Gastrocnemius medialis (tissue), 4 donors: ENCODE data around the gene WDCP.

Experiments
- POLR2A ChIP-seq, 2 donors: fragments of 450-650 bp; IDR thresholded peaks; one replicate each; pipeline ENCODE4 v1.6.1; 2017; ENCODE audit warnings: antibody characterized with exemption in 2 of 2, mild to moderate bottlenecking in 2 of 2, moderate library complexity in 2 of 2
- TF ChIP-seq, protein P1 (sequence below), 5 experiments: fragments of 450-650 bp in 3 of 5; fragments of 200-600 bp in 2 of 5; sonication (generic) in 2 of 5; IDR thresholded peaks in 4 of 5; conservative IDR thresholded peaks in 1 of 5; 1 replicate in 4 of 5; 2 replicates in 1 of 5; pipeline ENCODE4 v1.5.1; 2016 to 2019; ENCODE audit warnings: antibody characterized with exemption in 5 of 5, mild to moderate bottlenecking in 3 of 5, moderate library complexity in 3 of 5

DNA sequence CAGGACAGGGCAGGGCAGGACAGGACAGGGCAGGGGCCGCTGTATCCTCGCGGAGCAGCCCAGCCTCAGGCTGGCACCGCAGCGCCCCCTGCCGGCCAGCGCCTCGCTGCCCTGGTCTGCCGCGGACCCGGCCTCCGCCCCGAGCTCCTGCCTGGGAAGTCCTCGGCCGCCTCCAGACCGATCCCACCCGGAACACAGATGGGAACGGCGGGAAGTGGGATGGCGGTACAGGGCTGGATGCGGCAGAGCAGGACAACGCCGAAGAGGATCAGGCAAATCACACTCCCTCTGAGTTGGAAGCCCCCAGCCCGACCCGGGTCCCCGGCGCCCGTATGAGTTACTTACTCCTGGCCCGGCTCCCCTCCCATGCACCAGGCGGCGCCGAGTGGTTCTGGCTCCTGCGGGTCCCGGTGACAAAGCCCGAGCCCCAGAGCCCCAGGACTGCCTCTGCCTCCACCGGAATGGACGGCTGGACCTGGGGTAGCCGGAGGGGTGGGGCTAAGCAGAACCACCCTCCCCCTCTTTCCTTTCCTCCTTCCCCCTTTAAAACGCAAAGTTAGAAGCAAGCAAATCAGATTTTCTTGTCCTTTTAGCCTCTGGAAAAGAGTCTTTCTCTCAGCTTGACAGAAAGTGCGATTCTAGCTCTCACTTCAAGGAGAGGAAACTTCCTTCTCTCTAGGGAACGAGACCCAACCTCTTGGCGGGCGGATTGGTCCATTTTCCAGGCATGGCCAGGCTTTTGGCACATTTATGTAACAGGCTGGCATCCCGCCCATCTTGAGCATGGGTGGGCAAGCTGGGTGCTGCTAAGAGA, 37.4 kb upstream of the WDCP start, which contains the start of gene TP53I3:
- TF ChIP-seq, protein P1, sequence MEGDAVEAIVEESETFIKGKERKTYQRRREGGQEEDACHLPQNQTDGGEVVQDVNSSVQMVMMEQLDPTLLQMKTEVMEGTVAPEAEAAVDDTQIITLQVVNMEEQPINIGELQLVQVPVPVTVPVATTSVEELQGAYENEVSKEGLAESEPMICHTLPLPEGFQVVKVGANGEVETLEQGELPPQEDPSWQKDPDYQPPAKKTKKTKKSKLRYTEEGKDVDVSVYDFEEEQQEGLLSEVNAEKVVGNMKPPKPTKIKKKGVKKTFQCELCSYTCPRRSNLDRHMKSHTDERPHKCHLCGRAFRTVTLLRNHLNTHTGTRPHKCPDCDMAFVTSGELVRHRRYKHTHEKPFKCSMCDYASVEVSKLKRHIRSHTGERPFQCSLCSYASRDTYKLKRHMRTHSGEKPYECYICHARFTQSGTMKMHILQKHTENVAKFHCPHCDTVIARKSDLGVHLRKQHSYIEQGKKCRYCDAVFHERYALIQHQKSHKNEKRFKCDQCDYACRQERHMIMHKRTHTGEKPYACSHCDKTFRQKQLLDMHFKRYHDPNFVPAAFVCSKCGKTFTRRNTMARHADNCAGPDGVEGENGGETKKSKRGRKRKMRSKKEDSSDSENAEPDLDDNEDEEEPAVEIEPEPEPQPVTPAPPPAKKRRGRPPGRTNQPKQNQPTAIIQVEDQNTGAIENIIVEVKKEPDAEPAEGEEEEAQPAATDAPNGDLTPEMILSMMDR (IDR thresholded peaks at IDR 0.05 in 4 of 5, conservative IDR thresholded peaks at IDR 0.05 in 1 of 5) = peak; percentile 92 to 98 (median 97)
- TF ChIP-seq POLR2A (IDR thresholded peaks at IDR 0.05) = peak; percentile 47 to 72
